ENCODE measurements around the gene MON1A. TPM values are rescaled to one million over a fixed set of nuclear protein-coding genes. Genes with fewer than 3 reads are reported as not detected.

The MON1A gene
- total RNA-seq, 1 experiment from 2014 or later, result 9.0 TPM

DNA sequence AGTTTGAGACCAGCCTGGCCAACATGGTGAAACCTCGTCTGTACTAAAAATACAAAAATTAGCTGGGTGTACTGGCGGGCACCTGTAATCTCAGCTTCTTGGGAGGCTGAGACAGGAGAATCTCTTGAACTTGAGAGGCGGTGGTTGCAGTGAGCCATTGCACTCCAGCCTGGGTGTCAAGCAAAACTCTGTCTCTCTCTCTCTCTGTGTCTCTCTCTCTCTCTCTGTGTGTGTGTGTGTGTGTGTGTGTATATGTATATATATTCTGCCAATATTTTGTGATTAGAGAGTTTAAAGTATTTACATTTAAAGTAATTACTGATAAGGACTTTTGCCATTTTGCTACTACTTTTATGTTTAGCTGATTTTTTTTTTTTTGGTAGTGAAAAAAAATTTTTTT is 26.0 kb upstream of the MON1A start:
- DNase-seq (ENCODE audit: low read depth, low spot score) (no peak), ATAC-seq (peak; percentile 58)
- no peak overlapping the region for H2AFZ ChIP-seq (ENCODE audit: low read depth, low read length, poor library complexity, severe bottlenecking)
- POLR2A ChIA-PET, result no interaction called here
- H3K36me3 ChIP-seq (ENCODE audit: control insufficient read depth in 1 of 2, insufficient read depth in 2 of 2, low read length in 2 of 2), result no peaks in the 10 kb centered on the region
- H3K27me3 ChIP-seq (ENCODE audit: insufficient read depth, low read length), result no peaks in the 10 kb centered on the region
- H3K9ac ChIP-seq (ENCODE audit: low read length), result no peak overlapping the region
- no peaks in the 10 kb centered on the region for H3K9me2 ChIP-seq (ENCODE audit: insufficient read depth)
- no TSS peak for BruUV-seq (replicated peaks)
- CTCF ChIA-PET, result no interaction called here
- peaks cover 94% of the 10 kb centered on the region for H3K79me2 ChIP-seq (ENCODE audit: insufficient read depth, low read length)
- H3K4me3 ChIP-seq (replicated peaks in 1 of 2; ENCODE audit: low read depth in 1 of 2, low read length in 2 of 2), result no peak overlapping the region
- peaks cover 3 to 10% of the 10 kb centered on the region in 2 experiments; a peak in 3 of 4 replicates for H3K4me1 ChIP-seq (ENCODE audit: control insufficient read depth in 1 of 2, insufficient read depth in 2 of 2, low read length in 2 of 2)
- H3K4me2 ChIP-seq (ENCODE audit: low read length), result no peak overlapping the region
- H3K27ac ChIP-seq (ENCODE audit: low read depth, low read length), result no peak overlapping the region
- H3K9me3 ChIP-seq (ENCODE audit: control insufficient read depth in 1 of 2, insufficient read depth in 1 of 2, low read depth in 1 of 2, low read length in 2 of 2), result no peaks in the 10 kb centered on the region
- intact Hi-C loops (cut with micrococcal nuclease), result no loop called here
- TF ChIP-seq ZNF274 (IDR thresholded peaks at IDR 0.05; ENCODE audit: low read depth, low read length), result no peak
- no peak for TF ChIP-seq FOSL1 (IDR thresholded peaks at IDR 0.05; ENCODE audit: low read depth)
- no peak for TF ChIP-seq CTCF (IDR thresholded peaks at IDR 0.05 in 2 of 3, conservative IDR thresholded peaks at IDR 0.05 in 1 of 3; ENCODE audit: borderline replicate concordance in 1 of 3, insufficient read depth in 1 of 3, low read depth in 2 of 3, low read length in 2 of 3)
- no peaks in the 10 kb centered on the region for H4K20me1 ChIP-seq (ENCODE audit: insufficient read depth)
- RAD21 ChIA-PET (ENCODE audit: low non-redundant PET in 1 of 2, low total read pairs in 2 of 2, uncharacterized antibody in 2 of 2, unreplicated experiment in 2 of 2), result no interaction called here

DNA sequence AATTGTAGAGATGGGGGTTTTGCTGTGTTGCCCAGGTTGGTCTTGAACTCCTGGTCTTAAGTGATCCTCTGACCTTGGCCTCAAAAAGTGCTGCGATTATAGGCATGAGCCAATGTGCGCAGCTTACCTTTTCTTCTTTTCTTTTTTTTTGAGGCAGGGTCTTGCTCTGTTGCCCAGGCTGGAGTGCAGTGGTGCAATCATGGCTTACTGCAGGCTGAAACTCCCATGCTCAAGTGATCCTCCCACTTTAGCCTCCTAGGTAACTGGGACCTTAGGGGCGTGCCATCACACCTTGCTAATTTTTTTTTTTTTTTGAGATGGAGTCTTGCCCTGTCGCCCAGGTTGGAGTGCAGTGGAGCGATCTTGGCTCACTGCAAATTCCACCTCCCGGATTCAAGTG is 23.3 kb upstream of the MON1A start:
- ChIA-PET POLR2A (no interaction called here), CTCF (no interaction called here), RAD21 (ENCODE audit: low non-redundant PET in 1 of 2, low total read pairs in 2 of 2, uncharacterized antibody in 2 of 2, unreplicated experiment in 2 of 2) (no interaction called here)
- peaks cover 21 to 26% of the 10 kb centered on the region in 2 experiments for H3K4me1 ChIP-seq (ENCODE audit: control insufficient read depth in 1 of 2, insufficient read depth in 2 of 2, low read length in 2 of 2)
- no peaks in the 10 kb centered on the region for H3K36me3 ChIP-seq (ENCODE audit: control insufficient read depth in 1 of 2, insufficient read depth in 2 of 2, low read length in 2 of 2)
- DNase-seq (ENCODE audit: low read depth, low spot score) (no peak), ATAC-seq (no peak)
- H2AFZ ChIP-seq (ENCODE audit: low read depth, low read length, poor library complexity, severe bottlenecking), result no peak overlapping the region
- no TSS peak for BruUV-seq (replicated peaks)
- H3K79me2 ChIP-seq (ENCODE audit: insufficient read depth, low read length), result peaks cover 96% of the 10 kb centered on the region
- no peaks in the 10 kb centered on the region for H3K9me3 ChIP-seq (ENCODE audit: control insufficient read depth in 1 of 2, insufficient read depth in 1 of 2, low read depth in 1 of 2, low read length in 2 of 2)
- H4K20me1 ChIP-seq (ENCODE audit: insufficient read depth), result no peaks in the 10 kb centered on the region
- no peaks in the 10 kb centered on the region for H3K9me2 ChIP-seq (ENCODE audit: insufficient read depth)
- no peak overlapping the region for H3K27ac ChIP-seq (ENCODE audit: low read depth, low read length)
- no peaks in the 10 kb centered on the region for H3K27me3 ChIP-seq (ENCODE audit: insufficient read depth, low read length)
- no peak overlapping the region for H3K9ac ChIP-seq (ENCODE audit: low read length)
- intact Hi-C loops (cut with micrococcal nuclease), result no loop called here
- H3K4me2 ChIP-seq (ENCODE audit: low read length), result no peak overlapping the region
- no peak overlapping the region for H3K4me3 ChIP-seq (replicated peaks in 1 of 2; ENCODE audit: low read depth in 1 of 2, low read length in 2 of 2)
- TF ChIP-seq EZH2 (IDR thresholded peaks at IDR 0.05) (no peak), SP1 (IDR thresholded peaks at IDR 0.05; ENCODE audit: low read depth) (no peak), EGR1 (IDR thresholded peaks at IDR 0.05; ENCODE audit: low read depth) (no peak), FOSL1 (IDR thresholded peaks at IDR 0.05; ENCODE audit: low read depth) (no peak), YY1 (IDR thresholded peaks at IDR 0.05; ENCODE audit: extremely low read depth, insufficient replicate concordance, low read depth, low read length) (no peak), EZH2phosphoT487 (IDR thresholded peaks at IDR 0.05; ENCODE audit: borderline replicate concordance) (no peak), SIN3A (IDR thresholded peaks at IDR 0.05; ENCODE audit: low read depth) (no peak), CBX3 (IDR thresholded peaks at IDR 0.05; ENCODE audit: low read depth) (no peak), ATF3 (IDR thresholded peaks at IDR 0.05) (no peak), ZFX (IDR thresholded peaks at IDR 0.05) (no peak), ZNF274 (IDR thresholded peaks at IDR 0.05; ENCODE audit: low read depth, low read length) (no peak), JUND (IDR thresholded peaks at IDR 0.05) (no peak), RAD21 (IDR thresholded peaks at IDR 0.05; ENCODE audit: low read depth) (no peak), POLR2AphosphoS5 (IDR thresholded peaks at IDR 0.05; ENCODE audit: low read depth, low read length) (no peak), TCF7L2 (IDR thresholded peaks at IDR 0.05; ENCODE audit: borderline replicate concordance, extremely low read depth, insufficient read depth, insufficient read length) (no peak)
- TF ChIP-seq, protein P1, sequence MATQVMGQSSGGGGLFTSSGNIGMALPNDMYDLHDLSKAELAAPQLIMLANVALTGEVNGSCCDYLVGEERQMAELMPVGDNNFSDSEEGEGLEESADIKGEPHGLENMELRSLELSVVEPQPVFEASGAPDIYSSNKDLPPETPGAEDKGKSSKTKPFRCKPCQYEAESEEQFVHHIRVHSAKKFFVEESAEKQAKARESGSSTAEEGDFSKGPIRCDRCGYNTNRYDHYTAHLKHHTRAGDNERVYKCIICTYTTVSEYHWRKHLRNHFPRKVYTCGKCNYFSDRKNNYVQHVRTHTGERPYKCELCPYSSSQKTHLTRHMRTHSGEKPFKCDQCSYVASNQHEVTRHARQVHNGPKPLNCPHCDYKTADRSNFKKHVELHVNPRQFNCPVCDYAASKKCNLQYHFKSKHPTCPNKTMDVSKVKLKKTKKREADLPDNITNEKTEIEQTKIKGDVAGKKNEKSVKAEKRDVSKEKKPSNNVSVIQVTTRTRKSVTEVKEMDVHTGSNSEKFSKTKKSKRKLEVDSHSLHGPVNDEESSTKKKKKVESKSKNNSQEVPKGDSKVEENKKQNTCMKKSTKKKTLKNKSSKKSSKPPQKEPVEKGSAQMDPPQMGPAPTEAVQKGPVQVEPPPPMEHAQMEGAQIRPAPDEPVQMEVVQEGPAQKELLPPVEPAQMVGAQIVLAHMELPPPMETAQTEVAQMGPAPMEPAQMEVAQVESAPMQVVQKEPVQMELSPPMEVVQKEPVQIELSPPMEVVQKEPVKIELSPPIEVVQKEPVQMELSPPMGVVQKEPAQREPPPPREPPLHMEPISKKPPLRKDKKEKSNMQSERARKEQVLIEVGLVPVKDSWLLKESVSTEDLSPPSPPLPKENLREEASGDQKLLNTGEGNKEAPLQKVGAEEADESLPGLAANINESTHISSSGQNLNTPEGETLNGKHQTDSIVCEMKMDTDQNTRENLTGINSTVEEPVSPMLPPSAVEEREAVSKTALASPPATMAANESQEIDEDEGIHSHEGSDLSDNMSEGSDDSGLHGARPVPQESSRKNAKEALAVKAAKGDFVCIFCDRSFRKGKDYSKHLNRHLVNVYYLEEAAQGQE (IDR thresholded peaks at IDR 0.05; ENCODE audit: low read depth), result no peak
